Measurements from ENCODE around the gene ARHGEF16.

ARHGEF16 gene

GRCh38 chr1:3456964-3457909, 2.8 kb downstream of the ARHGEF16 start:
- DNase-seq (ENCODE audit: low read depth in 3 of 3): no peak

DNA sequence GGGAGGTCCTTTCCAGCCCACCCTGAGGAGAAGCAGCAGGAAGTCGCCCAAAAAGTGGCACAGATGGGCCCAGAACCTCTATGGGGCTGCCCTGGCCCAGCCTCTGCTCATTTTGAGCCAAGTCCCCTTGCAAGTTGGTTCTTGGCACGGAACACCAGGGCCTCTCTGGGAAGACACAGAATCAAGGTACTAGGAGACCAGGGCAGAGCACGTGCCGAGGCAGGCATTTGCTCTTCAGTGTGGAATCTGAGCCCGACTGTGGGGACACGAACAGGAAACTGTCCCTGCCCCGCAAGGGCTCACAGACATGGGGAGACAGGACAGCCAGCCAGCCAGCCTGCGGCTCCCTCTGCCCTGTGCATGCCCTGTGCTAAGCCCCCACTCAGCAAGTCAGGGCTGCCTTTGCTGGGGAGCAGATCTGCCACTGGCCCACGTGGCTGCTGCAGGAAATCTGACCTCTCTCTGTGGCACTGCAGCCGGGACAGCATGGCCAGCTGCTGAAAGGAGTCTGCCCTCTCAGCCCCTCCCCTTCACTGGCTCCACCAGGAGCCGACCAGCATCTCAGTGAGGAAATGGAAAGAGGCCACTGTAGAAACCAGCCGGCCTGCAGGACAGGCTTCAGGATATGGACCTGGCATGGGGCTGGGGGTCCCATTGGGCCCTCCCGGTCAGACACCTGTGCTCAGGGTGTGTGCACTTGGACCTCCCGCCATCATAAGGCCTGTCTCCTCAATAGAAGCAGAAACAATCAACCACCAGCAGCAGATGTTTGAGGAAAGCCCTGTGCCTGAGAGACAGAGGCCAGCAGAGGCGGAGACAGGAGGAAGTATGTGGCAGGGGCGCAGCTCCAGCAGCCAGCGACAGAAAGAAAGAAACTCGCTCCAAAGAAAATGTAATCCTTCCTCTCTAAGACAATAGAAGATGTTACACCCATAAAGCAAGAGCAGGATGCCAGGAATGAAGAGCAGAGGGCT, 3.7 kb downstream of the ARHGEF16 start:
- no peak for DNase-seq (ENCODE audit: low read depth in 3 of 3)

GRCh38 chr1:3459051-3459908, 4.8 kb downstream of the ARHGEF16 start:
- DNase-seq (ENCODE audit: low read depth in 3 of 3): no peak

DNA sequence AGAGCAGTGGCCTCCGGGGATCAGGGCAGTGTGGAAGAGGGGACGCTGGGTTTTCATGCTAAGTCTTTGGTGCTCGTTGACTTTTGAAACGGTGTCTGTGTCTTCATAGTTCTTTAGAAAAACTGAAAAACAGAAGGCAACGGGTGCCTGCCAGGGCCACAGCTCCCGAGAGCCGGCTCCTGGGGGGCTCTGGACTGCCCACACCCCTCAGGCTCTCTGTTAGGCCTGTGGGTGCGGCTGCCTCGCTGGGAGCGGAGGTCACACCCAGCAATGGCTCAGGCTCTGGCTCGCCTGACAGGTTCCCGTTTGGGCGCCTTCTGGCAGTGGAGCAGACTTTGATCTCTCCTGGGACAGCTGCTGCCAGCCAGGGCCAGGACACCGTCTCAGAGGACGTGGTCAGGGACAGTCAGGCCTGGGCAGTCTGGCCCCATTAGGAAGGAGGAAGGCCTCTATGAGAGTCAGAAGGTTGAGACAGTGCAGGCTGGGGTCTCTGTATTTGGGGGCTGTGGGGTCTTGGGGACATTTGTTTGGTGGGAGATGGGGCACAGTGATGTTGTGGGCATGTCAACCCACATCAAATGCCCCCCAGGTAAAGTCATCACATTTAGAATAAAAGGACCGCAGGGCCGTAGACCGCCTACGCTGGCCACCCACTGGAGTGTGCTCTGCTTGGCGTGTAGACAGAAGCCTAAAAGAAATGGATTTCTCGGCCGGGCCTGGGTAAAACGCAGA, 5.6 kb downstream of the ARHGEF16 start:
- no peak for DNase-seq (ENCODE audit: low read depth in 3 of 3)

DNA sequence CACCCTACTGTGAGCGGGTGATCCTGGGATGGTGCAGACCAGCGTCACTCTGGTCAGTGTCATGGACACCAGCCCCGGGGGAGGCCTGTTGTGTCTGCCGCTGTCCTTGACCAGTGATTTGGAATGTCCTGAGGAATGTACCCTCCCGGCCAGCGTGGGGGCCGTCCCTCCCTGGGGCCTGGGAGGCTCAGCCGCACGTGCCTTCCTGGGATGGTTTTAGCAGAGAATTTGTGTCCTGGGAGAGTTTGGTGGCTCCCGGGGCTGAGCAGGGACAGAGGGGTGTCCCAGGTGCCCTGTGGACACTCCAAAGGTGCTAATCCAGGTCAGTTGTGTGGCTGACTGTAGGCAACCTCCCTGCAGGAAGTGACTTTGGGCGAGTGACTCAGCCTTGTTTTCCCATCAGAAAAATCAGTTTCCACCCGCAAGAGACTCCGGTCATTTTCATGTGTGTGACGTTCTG, 6.2 kb downstream of the ARHGEF16 start:
- no peak for DNase-seq (ENCODE audit: low read depth in 3 of 3)

DNA sequence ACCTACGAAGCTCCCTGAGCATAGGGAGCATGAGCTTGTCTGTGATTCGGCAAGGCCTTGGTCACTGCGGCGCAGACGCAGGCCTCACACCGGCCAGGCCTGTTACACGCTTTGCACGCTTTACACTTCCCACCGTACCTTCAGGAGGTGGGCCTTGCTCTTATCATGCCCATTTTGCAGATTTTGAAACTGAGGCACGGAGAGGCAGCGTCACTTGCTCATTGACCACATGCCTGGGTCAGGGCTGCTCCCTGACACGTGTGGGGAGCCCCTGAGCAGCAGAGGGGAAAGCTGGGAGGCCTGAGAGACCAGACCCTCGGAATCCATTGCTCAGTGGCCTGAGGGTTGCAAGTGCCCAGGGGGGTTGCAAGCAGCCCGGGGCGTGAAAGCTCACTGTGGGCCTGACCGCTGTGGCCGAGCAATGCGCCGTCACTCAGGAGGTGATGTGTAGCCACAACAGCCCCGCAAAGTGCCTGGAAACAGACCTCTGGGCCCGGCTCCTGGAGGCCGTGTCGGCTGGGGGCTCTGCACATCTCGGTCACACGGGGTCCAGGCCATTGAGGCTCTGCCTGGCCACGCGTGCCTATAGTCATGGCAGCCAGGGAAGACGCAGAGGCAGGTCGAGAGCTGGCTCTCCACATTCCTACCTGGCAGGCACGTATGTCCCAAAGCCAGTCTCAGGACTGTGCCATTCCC, 6.9 kb downstream of the ARHGEF16 start:
- no peak for DNase-seq (ENCODE audit: low read depth in 3 of 3)

DNA sequence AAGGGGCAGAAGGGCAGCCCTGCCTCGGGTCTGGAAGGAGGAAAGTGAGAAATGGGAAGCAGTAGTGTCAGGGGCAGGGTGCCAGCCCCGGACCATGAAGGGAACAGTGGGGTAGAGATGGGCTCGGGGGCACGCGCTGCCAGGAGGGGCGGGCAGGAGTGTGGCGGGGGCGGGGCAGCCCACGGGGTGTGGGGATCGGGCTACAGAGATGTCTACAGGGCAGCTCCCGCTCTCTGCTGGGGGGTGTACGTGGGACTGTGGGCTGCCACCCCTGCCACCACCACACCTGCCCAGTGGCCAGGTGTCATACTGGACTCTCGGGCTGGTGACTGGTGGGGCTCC, 7.4 kb downstream of the ARHGEF16 start:
- DNase-seq (ENCODE audit: low read depth in 3 of 3): no peak

GRCh38 chr1:3462356-3463012, 8.0 kb downstream of the ARHGEF16 start:
- no peak for DNase-seq (ENCODE audit: low read depth in 3 of 3)

GRCh38 chr1:3463013-3463385, 8.5 kb downstream of the ARHGEF16 start:
- DNase-seq (ENCODE audit: low read depth in 3 of 3): no peak

DNA sequence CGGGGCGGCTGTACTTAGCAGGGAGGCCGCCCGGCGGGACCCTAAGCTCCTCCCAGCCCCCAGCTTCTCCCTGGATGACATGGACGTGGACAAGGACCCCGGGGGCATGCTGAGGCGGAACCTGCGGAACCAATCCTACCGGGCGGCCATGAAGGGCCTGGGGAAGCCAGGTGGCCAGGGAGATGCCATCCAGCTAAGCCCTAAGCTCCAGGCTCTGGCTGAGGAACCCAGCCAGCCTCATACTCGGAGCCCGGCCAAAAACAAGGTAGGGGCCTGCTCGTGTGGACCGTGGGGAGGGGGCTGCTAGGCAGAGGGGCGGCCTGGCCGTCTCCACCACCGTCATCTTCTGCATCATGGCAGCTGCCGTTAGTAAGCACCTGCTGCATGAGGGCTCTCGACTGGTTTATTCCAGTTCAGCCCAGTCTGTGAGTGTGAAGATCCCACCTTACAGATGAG, 9.0 kb downstream of the ARHGEF16 start:
- DNase-seq (ENCODE audit: low read depth in 3 of 3): no peak

GRCh38 chr1:3463891-3464648, 9.6 kb downstream of the ARHGEF16 start:
- no peak for DNase-seq (ENCODE audit: low read depth in 3 of 3)

GRCh38 chr1:3464649-3465025, 10.2 kb downstream of the ARHGEF16 start:
- no peak for DNase-seq (ENCODE audit: low read depth in 3 of 3)

DNA sequence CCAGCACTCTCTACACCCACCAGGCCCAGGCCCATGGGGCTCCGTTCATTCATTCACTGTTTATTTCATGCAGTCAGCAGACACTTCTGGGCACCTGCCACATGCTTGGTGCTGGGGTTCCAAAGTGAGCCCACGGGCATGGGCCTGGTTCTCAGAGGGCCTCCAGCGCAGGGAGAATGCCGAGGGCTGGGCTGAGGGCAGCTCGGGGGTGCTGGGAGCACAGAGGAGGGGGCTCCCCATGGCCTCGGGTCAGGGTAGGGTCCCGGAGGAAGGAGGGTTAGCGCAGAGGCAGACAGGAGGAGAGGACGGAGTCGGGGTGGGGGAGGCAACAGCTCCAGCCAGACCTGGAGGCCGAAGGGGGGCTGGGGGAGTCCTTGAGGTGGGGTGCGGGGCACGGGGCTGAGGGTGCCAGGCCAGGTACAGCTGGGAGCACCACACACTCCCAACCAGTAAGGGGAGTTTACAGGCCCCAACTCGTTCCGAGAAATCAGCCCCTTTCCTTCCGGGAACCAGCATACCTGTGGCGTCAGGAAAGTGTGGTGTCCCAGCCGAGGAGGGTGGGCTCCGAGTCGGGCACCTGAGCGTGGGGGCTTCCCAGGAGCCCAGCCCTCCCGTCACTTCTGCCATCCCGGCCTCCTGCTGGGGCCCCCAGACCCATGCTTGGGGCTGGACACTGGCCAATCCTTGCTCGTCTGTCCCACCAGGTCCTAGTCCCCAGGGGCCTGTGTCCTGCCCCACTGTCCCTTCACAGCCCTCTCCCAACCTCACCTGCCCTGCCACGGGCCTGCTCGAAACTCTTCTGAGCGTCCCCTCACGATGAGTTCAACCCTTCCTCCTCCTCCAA, 10.8 kb downstream of the ARHGEF16 start:
- no peak for DNase-seq (ENCODE audit: low read depth in 3 of 3)

DNA sequence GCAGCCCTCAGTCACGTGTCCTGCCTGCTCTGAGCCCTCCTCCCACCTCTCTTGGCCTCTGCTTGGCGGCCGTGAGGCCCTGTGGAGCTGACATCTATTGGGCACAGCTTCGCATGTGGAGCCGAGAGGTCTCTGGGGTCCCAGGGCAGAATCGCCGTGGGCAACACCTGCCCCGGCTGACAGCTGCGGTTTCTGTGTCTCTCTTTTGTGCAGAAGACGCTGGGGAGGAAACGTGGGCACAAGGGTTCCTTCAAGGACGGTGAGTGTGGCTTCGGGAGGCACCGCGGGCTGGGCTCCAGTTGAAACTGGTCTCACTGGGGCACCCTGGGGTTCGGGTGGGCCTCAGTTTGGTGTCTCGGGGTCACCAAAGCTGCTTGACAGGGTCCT, 11.5 kb downstream of the ARHGEF16 start:
- DNase-seq (ENCODE audit: low read depth in 3 of 3): no peak

- DNase-seq (ENCODE audit: low read depth in 3 of 3): no peak
Observed at GRCh38 chr1:3466366-3467075, 12.1 kb downstream of the ARHGEF16 start.

DNA sequence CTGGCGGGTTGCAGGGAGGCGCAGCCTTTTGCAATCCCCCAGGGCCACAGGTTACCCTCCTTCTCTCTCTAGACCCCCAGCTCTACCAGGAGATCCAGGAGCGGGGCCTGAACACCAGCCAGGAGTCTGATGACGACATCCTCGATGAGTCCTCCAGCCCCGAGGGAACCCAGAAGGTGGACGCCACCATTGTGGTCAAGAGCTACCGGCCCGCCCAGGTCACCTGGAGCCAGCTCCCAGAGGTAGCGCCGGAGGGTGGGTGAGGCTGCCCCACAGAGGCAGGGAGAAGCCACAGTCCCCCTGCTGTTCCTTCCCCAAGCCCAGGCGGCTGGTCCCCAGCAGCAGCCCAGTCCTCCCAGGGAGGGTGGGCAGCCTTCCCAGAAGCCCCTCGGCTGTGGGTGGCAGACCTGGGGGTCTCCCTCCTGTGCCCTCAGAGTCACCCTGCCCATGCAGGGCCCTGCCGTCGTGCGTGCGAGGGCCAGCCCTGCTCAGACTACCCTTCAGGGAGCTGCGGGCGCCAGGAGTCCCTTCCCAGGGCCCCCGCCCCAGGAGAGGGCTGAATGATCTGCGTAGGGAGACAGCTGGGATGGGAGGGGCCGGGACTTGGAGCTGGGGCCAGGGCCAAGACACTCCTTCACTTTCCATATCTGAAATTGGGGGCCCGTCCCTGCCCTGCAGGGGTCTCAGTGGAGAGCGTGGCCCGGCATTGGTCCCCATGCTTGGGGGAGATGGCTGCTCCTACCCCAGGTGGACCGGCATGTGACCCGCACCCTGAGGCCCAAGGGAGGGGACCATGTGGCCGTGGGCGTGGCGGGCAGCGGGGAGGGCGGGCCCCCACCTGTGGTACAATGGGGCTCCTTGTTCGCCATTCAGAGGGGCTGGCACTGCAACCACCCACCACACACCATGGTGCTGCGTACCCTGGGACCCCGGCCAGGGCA, 12.9 kb downstream of the ARHGEF16 start:
- DNase-seq (ENCODE audit: low read depth in 3 of 3): no peak
